Mononuclear cell (primary cell): ENCODE results near the gene VPS37C. TPM values are rescaled to one million over a fixed set of nuclear protein-coding genes. Genes with fewer than 3 reads are reported as not detected.

Experiments used
- H3K27me3 ChIP-seq: 2 replicates; pipeline ENCODE4 v1.6.0; 2011; ENCODE audit warnings: low read length, control low read depth; ENCODE audit not compliant: insufficient read depth
- H3K4me1 ChIP-seq: 2 replicates; pipeline ENCODE4 v1.5.1; 2011; ENCODE audit warnings: mild to moderate bottlenecking, low read length, control low read depth; ENCODE audit not compliant: insufficient read depth
- H3K4me3 ChIP-seq: 2 replicates; pipeline ENCODE4 v1.5.1; 2011; ENCODE audit warnings: mild to moderate bottlenecking, low read length, moderate library complexity
- H3K9me3 ChIP-seq: 2 replicates; pipeline ENCODE4 v1.5.1; 2011; ENCODE audit warnings: low read depth, mild to moderate bottlenecking, control low read depth, low read length
- total RNA-seq: library from RNA; depleted of rRNA; stranded (reverse); fragments of >200 nt; gene quantifications from one replicate; pipeline ENCODE4 v1.2.3, GENCODE V29; 2012

VPS37C gene
- total RNA-seq, 1 donor = 5.5 TPM

DNA sequence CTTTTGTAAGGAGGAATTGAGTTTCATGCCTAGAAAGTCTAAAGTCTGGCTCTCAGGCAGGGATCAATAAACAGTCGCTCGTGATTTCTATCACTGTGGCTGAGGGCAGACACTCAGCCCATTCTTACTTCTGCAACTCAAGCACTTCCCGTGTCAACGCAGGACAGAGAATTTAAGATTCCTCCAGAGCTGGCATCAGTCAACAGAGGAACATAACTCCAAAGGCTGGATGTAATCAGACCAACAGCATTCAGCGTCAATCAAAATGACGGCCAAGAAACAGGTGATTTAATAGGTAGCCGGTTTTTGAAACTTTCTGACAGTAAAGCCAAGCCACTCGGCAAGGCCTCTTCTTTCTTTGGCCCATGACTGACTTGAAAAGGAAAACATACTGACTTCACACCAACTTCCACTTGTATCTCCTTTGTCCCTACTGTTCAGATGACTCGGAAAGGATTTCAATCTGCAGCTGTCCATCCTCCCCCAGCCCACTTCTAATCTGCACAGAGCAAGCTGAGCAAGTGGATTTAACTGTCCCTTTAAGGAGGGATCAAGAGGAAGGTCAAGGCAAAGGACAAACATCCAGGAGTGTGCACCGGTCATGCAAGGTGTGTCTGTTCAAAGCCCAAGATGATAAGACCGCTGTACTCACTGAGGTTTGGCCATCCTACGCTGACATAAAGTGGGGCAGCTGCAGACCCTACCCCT lies 9.5 kb downstream of the VPS37C start:
- Histone ChIP-seq H3K4me1 (peaks cover 37% of the 10 kb centered on the region), H3K27me3 (no peaks in the 10 kb centered on the region), H3K9me3 (no peaks in the 10 kb centered on the region), H3K4me3 (no peak overlapping the region)

DNA sequence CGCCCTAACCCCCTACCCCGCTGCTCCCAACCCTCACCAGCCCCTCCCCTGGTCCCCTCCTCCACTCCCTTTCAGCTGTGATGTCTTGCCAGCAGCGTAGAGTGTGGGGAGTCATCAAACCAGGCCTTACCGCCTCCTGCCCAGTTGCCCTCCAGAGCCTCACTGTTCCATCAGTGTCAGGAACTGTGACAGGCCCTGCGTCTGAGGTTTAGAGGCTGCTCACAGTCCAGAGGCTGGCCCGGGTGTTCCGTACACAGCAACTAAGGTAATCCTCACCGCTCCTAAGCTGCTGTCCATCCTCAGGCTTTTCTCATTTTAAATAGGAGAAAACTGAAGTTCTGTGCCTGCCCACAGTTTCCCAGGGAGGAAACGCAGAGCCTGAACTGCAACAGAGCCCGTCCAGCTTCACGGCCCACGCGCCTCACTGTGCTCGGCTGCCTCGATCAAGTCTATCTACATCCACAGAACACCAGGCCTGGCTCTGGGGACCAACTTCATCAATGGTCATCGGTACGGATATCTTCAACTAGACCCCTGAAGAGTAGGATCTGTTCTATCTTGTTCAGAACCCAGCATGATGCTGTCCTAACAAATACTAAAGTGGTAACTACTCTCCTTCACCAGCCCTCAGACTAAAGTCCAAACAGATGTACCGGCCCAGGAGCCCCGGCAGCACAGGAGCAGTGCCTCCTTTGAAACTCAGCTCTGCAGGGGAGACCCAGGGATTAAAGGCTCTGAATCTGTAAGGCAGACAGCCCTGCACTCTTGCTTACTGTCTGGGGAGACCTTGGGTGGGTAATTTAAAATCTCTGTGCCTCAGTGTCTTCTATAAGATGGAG lies 10.3 kb downstream of the VPS37C start:
- H3K4me3 ChIP-seq = no peak overlapping the region
- no peaks in the 10 kb centered on the region for H3K27me3 ChIP-seq

DNA sequence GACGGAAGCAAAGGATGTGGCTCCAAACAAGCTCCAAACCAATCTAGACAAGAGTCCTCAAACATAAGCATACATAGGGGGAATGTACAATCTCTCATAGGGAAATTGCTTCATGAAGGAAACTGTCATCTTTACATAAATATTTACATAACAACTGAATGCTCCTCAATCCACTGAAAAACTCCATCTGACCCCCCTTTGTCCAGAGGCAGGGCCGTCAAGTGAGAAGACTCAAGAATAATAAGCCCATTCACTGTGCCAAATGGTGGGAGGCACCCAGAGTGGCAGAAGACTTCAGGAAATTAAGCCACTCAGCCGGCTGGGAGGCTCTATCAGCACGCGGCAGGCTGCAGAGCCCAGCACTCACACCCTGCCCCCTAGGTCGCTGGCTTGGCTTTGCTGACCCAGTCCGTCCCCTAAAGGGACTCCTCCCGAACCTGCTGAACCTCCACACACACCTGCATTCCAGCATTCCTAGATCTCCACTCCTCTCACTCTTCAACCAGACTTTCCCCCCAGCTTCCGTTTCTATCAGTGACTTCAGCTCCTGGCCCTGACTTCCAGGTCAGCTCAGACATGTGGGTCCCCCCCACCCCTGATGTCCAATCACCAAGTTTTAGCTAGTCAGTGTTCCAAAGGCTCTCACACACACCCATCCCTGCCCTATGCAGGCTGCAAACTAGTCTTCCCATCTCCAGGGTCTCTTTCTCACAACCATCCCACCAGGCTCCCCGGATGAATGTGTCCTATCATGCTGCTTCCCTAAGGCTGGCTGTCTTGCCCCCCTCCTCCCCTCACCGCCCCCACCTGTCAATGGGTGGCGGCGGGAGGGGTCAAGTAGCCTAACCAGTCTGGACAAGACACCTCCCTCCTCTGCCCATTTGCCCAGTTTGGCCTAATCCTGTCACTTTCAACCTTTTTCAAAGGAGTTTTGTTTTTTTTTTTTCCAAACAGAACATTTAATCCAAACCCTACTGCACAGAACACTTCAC lies 11.3 kb downstream of the VPS37C start:
- Histone ChIP-seq H3K4me3 (no peak overlapping the region), H3K4me1 (peaks cover 49% of the 10 kb centered on the region), H3K9me3 (no peaks in the 10 kb centered on the region), H3K27me3 (no peaks in the 10 kb centered on the region)

More for the DNA sequence above, 10.3 kb downstream of the VPS37C start:
- Histone ChIP-seq H3K4me1 (peaks cover 45% of the 10 kb centered on the region), H3K9me3 (no peaks in the 10 kb centered on the region)

DNA sequence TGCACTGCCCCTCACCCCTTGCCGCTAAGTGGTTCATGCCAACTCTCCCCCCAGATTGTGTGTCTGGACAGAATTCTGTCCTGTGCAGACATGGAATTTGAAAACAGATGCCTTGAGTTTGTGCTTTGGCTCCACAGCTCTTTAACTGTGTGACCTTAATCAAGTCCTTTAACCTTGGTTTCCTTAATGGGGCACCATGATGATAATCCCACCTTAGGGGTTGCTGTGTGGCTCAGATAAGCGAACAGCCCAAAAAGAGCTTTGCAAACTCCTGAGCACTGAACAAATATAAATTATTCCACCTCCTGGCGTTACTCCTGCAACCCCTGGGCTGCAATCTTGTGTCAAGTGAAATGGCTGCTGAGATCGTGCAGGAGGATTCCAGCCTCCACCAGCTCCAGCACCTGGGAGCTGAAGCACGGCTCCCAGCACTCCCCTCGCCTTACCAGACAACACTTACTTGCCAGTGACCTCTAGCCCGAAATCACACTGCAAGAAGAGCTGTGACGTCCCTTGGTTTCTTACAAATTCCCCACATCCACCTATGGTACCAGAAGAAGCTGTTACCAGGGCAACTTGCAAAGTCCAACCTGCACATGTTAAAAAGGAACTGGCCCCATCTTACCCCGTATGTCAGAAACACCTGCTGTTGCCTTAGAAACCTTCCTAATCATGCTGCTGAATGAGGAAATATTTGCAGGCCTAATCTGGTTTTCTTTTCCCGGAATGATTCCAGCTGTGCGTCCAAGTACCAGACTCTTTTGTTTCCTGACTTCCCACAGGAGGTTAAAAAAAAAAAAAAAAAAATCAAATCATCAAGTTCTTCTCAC lies 13.2 kb downstream of the VPS37C start:
- Histone ChIP-seq H3K4me1 (peaks cover 49% of the 10 kb centered on the region), H3K27me3 (no peaks in the 10 kb centered on the region), H3K9me3 (no peaks in the 10 kb centered on the region), H3K4me3 (no peak overlapping the region)

DNA sequence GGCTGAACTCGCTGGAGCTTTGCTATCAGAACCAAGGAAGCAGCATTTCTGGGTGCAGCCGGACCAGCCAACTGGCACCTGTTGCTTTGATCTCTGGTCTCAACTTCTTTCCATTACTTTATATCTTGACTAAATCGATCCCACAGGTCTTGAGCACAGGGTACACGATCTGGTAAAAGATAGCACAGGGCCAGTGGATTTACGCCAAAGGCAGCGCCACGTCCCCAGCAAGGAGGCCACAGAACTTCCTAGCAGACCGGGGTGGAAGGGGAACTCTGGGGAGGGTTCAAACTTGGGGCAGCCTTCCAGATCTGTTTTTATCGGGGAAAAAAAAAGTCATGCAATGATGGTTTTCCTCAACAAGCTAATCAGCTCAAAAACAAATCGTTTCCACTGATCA lies 14.0 kb downstream of the VPS37C start:
- no peaks in the 10 kb centered on the region for H3K9me3 ChIP-seq
- H3K4me1 ChIP-seq = peaks cover 49% of the 10 kb centered on the region
- H3K4me3 ChIP-seq = no peak overlapping the region
- no peaks in the 10 kb centered on the region for H3K27me3 ChIP-seq

DNA sequence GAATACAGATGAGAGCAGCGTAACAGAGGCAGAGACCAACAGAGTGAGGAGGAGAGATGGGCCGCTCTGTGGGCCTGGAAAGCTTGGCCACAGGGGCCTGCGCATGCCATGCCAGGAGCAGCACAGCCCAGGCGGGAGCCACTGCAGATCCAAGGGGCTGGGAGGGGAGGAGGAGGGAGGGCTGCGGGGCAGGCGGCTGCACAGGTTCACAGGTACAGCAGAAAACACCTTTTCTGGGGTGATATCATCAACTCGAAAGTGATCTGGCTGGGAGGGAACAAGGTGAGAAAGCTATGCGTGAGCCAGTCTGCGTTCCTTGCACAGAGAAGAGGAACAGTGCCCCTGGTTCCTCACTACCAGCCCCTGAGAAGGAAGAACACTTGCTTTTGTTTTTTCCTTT lies 14.8 kb downstream of the VPS37C start:
- H3K4me3 ChIP-seq = no peak overlapping the region
- H3K4me1 ChIP-seq = peaks cover 49% of the 10 kb centered on the region
- no peaks in the 10 kb centered on the region for H3K9me3 ChIP-seq
- no peaks in the 10 kb centered on the region for H3K27me3 ChIP-seq

DNA sequence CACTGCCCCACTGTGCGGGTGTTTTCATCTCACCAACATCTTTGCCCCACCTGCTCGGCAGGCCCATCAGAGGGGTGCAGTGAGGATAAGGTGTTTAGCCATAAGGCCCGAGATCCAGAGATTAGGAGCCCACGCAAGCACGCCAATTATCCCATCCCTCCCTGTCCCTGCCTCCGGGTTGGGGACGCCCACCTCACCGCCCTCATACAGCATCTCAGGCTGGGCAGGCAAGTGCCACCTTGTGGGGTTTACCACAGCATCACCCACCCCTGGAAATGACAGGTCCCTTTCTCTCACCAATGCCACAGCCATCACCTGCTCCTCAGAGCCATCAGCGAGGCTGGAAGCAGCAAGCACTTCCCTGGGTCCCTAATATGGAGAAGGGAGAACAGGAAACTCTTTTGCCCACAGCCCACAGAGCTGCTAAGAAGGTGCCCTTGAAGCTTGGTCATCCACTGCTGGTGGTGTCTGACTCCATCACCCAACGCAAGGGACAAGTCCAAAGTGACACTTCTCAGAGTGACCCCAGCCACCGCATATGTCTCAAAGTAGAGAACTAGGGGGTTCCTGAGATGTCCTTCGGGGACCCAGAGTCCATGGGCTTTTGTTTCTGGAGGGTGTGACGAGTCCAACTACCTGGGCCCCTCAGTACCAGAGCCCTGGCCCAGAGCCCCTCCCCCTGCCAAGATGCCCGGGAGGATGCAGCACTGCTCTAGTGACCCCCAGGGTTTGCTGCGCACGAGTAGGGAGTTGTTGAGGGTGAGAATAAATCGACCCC lies 15.8 kb downstream of the VPS37C start:
- H3K4me1 ChIP-seq = peaks cover 45% of the 10 kb centered on the region
- H3K4me3 ChIP-seq = no peak overlapping the region
- H3K27me3 ChIP-seq = no peaks in the 10 kb centered on the region
- no peaks in the 10 kb centered on the region for H3K9me3 ChIP-seq

DNA sequence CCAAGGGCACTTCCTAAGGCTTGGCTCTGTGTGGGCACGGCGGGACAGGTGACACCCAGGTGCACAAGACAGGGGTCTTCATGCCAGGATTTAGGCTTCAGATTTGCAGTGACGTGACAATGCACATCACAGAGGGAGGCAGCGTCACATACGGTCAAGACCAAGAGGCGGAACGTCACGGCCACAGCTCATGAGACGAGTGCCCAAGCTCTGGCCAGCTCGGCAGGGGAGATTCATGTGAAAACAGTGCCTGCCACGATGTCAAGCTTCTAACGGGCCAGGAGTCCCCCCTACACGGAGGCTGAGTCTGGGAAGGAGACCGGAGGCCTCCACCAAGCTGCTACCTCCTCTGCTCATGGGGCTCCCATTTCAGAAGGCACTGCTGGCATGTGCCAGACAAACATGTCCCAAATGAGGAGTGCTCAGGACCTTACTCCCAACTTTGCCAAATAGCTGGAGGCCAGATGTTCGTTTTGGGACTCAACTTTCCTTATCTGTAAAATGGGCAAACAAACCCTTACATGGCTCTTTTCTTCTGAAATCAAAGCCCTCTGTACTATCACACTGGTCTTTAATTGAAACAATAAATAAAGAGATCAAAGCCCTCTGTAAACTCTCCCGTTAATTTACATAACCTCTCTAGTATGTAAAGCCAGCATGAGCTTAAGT lies 16.6 kb downstream of the VPS37C start:
- Histone ChIP-seq H3K9me3 (no peaks in the 10 kb centered on the region), H3K4me3 (no peak overlapping the region), H3K4me1 (peaks cover 42% of the 10 kb centered on the region), H3K27me3 (no peaks in the 10 kb centered on the region)

DNA sequence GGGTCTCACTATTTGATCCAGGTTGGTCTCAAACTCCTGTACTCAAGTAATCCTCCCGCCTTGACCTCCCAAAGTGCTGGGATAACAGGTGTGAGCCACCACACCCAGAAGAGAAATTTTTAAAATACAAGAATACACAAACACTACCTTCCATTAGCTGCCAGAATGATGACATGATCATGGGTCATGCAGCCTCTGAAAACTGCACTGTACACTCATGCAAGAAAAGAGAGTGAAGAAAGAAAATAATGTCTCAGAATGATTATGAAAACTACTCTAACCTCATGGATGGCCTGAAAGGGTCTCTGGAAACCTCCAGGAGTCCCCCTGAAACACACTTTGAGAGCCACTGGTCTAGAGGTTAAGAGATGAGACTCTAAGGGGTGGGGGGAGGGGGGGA lies 18.8 kb downstream of the VPS37C start:
- Histone ChIP-seq H3K4me1 (peaks cover 31% of the 10 kb centered on the region), H3K4me3 (no peak overlapping the region), H3K9me3 (no peaks in the 10 kb centered on the region), H3K27me3 (no peaks in the 10 kb centered on the region)

DNA sequence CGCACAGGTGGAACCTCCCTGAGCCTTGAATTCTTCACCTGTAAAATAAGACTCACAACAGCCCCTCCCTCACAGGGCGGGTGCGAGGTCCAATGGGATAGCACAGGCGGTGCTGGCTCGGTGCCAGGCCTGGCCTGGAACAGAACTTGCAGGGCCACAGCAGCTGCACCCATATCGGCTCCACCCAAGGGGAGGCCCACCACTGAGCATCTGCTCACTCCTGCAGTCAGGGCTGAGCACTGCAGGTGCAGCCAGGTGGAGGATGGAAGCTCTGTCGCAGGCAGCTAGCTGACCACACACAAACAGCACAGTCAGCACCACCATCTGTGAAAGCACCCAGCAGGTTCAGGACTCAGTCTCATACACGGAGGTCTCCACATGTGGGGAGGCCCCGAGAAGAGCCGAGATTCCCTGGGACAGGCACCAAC lies 19.6 kb downstream of the VPS37C start:
- Histone ChIP-seq H3K4me1 (peaks cover 23% of the 10 kb centered on the region), H3K4me3 (no peak overlapping the region), H3K27me3 (no peaks in the 10 kb centered on the region), H3K9me3 (no peaks in the 10 kb centered on the region)

DNA sequence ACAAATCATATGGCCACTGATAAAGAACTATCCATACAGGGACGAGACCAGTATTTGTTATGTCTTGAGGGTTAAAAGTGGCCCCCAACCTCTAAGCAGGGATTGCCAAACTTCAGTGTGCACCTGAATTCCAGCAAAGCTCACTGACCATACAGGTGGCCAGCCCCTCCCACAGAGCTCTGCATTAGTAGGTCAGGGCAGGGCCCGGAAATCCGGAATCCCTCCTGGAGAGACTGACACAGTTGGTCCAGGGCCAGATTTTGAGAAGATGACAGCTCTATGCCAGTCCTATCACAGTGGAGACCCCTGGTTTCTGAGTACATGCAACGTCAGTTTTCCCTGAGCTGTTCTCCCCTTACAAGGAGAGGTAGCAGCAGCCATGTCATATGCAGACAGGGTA lies 20.8 kb downstream of the VPS37C start:
- H3K27me3 ChIP-seq = no peaks in the 10 kb centered on the region
- H3K4me1 ChIP-seq = peaks cover 12% of the 10 kb centered on the region
- no peak overlapping the region for H3K4me3 ChIP-seq
- H3K9me3 ChIP-seq = no peaks in the 10 kb centered on the region

DNA sequence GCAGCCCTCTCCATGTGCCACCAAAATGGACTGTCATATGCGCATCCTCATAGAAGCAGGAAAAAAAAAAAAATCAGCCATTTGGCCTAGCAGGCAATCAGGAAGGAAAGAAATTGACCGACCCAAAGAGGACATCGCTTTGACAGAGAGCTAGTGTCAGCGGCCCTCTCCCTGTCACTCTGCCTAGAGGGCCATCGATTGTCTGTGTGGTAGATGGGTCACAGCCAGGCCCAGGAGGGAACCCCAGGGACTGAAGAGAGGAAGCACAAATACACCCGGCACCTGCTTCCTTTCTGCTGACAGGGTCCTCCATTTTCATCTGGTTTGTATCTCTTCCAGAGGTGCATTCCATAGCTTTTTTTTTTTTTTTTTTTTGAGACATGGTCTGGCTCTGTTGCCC lies 21.8 kb downstream of the VPS37C start:
- Histone ChIP-seq H3K4me1 (peaks cover 12% of the 10 kb centered on the region), H3K4me3 (no peak overlapping the region), H3K27me3 (no peaks in the 10 kb centered on the region), H3K9me3 (no peaks in the 10 kb centered on the region)

DNA sequence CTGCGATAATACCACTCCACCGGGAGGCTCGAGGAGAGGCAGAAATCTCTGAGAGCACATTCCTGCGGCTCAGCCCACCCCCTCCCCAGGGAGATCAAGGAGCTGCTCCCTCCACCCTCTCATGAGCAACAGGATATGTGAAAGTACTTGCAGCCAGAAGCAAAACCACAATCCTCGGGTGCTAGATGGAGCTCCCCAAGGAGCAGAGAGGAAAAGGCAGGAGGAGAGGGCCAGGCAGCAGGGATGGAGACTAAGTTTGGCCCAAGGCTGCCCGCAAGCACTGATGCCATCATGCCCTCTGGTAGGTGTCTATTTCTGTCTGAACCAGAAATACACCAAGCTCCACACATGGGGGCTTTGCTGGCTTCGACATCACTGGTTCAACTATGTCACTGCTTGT lies 22.3 kb downstream of the VPS37C start:
- Histone ChIP-seq H3K4me1 (peaks cover 12% of the 10 kb centered on the region), H3K9me3 (no peaks in the 10 kb centered on the region), H3K4me3 (no peak overlapping the region)

More for the DNA sequence above, 22.3 kb downstream of the VPS37C start:
- no peaks in the 10 kb centered on the region for H3K27me3 ChIP-seq
